ENCODE measurements around the gene ATP6V1F.

ATP6V1F gene

DNA sequence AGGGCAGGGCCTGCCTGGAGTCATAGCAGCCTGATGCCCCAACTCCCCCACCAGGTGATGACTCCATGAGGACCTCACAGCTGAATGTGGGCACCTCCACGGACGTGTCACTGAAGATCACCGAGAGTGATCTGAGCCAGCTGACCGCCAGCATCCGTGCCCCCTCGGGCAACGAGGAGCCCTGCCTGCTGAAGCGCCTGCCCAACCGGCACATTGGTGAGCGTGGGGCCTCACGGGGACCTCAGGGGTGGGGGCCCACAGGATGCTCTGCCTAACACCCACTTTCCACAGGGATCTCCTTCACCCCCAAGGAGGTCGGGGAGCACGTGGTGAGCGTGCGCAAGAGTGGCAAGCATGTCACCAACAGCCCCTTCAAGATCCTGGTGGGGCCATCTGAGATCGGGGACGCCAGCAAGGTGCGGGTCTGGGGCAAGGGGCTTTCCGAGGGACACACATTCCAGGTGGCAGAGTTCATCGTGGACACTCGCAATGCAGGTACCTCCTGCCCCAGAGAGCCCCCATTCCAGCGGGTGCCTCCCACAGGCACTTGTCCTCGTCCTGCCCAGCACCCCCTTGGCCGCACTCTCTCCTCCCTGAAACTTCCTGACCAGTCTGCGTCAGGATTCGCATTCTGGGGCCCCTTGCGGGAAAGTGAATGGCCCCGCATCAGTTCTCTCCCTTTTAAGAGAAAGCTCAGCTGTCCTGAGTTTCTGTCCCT lies 10.0 kb upstream of the ATP6V1F start:
- no peak overlapping the region for H3K4me3 Mint-ChIP-seq
- no peaks in the 10 kb centered on the region for H3K27me3 Mint-ChIP-seq (ENCODE audit: low read depth)
- H3K9me3 Mint-ChIP-seq: no peaks in the 10 kb centered on the region
- no peaks in the 10 kb centered on the region for H3K4me1 Mint-ChIP-seq (ENCODE audit: low read depth)
- H3K27ac Mint-ChIP-seq: no peak overlapping the region
- no peaks in the 10 kb centered on the region for H3K36me3 Mint-ChIP-seq (ENCODE audit: low read depth)

DNA sequence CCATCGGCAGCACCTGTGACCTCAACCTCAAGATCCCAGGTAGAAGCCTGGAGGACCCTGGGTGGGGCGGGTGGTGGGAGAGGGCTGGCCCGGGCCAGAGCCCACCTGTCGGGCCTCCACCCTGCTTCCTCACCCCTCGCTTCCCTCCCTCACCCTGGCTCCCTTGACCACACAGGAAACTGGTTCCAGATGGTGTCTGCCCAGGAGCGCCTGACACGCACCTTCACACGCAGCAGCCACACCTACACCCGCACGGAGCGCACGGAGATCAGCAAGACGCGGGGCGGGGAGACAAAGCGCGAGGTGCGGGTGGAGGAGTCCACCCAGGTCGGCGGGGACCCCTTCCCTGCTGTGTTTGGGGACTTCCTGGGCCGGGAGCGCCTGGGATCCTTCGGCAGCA lies 8.9 kb upstream of the ATP6V1F start:
- no peaks in the 10 kb centered on the region for H3K9me3 Mint-ChIP-seq
- no peaks in the 10 kb centered on the region for H3K4me1 Mint-ChIP-seq (ENCODE audit: low read depth)
- no peak overlapping the region for H3K27ac Mint-ChIP-seq
- no peaks in the 10 kb centered on the region for H3K36me3 Mint-ChIP-seq (ENCODE audit: low read depth)
- H3K4me3 Mint-ChIP-seq: no peak overlapping the region
- no peaks in the 10 kb centered on the region for H3K27me3 Mint-ChIP-seq (ENCODE audit: low read depth)

DNA sequence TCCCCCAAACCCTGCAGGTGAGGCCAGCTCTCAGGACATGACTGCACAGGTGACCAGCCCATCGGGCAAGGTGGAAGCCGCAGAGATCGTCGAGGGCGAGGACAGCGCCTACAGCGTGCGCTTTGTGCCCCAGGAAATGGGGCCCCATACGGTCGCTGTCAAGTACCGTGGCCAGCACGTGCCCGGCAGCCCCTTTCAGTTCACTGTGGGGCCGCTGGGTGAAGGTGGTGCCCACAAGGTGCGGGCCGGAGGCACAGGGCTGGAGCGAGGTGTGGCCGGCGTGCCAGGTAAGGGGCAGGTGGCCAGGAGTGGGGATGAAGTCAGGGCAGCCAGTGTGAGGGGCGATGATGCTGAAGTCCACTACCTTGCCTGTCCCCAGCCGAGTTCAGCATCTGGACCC lies 8.3 kb upstream of the ATP6V1F start:
- H3K36me3 Mint-ChIP-seq (ENCODE audit: low read depth): no peaks in the 10 kb centered on the region
- no peaks in the 10 kb centered on the region for H3K4me1 Mint-ChIP-seq (ENCODE audit: low read depth)
- no peak overlapping the region for H3K4me3 Mint-ChIP-seq
- no peaks in the 10 kb centered on the region for H3K27me3 Mint-ChIP-seq (ENCODE audit: low read depth)
- H3K27ac Mint-ChIP-seq: no peak overlapping the region
- no peaks in the 10 kb centered on the region for H3K9me3 Mint-ChIP-seq

DNA sequence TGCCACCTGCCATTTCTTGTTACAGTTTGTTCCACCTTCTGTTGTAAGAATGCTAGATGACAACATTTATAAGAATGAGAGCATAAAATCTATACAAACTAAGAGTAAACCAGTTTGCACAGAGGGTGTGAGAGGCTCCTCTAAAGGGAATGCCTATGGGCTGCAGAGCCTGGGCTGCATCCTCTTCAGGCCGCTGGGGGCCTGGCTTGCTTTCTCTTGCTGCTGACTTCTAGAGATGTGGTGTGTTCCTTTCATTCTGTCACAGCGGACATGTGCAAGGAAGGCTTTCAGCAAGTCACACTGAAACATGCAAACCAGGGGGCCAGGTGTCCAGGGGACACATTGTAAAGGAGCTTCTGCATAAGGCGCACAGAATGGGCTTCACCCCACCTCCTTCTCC lies 7.1 kb upstream of the ATP6V1F start:
- no peaks in the 10 kb centered on the region for H3K9me3 Mint-ChIP-seq
- H3K4me3 Mint-ChIP-seq: no peak overlapping the region
- H3K27ac Mint-ChIP-seq: no peak overlapping the region

DNA sequence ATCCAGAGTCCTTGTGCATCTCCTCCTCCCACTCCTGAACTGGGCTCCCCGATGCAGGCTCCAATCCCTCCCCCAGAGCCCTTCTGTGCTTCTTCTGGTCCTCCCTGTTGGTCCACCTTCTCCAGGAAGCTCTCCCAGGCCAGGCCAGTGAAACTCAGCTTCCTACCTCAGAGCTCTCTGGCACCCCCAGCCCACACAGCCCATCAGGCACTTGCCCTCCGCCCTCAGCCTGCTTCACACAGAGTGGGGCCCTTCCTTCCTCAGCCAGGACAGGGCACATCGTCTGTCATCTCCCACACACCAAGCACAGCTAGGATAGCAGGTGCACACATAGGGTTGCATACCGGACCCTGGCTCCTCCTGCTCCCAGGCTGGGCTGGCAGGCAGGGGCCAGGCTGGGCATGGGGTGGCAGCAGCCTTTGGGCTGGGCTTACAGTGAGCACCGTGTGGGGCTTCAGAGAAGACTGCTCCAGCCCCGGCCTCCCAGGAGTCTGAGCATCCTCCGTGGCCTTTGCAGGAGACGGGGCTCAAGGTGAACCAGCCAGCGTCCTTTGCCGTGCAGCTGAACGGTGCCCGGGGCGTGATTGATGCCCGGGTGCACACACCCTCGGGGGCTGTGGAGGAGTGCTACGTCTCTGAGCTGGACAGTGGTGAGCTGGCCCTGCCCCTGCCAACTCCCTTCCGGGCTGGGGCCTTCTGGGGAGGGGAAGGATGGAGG lies 6.5 kb upstream of the ATP6V1F start:
- H3K4me3 Mint-ChIP-seq: no peak overlapping the region
- no peak overlapping the region for H3K27ac Mint-ChIP-seq
- H3K27me3 Mint-ChIP-seq (ENCODE audit: low read depth): no peaks in the 10 kb centered on the region
- no peaks in the 10 kb centered on the region for H3K9me3 Mint-ChIP-seq
- no peaks in the 10 kb centered on the region for H3K4me1 Mint-ChIP-seq (ENCODE audit: low read depth)
- H3K36me3 Mint-ChIP-seq (ENCODE audit: low read depth): no peaks in the 10 kb centered on the region

More for the DNA sequence above, 7.1 kb upstream of the ATP6V1F start:
- no peaks in the 10 kb centered on the region for H3K27me3 Mint-ChIP-seq (ENCODE audit: low read depth)
- no peaks in the 10 kb centered on the region for H3K36me3 Mint-ChIP-seq (ENCODE audit: low read depth)
- no peaks in the 10 kb centered on the region for H3K4me1 Mint-ChIP-seq (ENCODE audit: low read depth)

DNA sequence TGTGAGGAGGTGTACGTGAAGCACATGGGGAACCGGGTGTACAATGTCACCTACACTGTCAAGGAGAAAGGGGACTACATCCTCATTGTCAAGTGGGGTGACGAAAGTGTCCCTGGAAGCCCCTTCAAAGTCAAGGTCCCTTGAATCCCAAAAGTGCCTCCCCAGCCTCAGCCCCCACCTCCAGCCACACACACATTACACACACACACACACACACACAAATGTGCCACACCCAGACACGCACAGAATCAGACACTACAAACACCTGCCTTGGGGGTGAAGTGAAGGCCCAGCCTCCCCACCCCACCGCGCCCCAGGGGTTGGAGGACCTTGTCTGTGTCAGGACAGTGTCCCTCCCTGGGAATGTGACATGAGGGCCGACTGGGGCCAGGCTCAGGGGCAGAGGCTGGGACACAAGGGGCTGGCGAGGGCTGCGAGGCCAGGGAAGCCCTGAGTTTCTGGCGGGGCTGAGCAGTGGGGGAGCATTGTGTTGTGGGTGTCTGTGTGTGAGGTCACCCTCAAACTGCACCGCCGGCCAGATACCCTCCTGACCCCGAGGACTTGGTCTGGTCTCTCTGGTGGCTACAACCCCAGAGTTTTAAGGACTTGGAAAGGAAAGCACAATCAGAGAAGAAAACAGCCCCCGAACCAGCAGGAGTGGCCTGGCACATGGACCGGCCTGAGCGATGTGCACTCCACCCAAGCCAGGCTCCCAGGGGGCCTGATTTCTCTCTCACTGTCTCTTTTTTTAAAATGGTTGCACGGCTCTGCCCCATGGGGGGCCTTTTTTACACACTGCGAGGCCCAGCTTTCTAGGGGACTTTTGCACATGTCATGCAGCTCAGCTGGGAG lies 4.0 kb upstream of the ATP6V1F start:
- peaks cover 9% of the 10 kb centered on the region for H3K4me1 Mint-ChIP-seq (ENCODE audit: low read depth)
- no peaks in the 10 kb centered on the region for H3K27me3 Mint-ChIP-seq (ENCODE audit: low read depth)
- peaks cover 6% of the 10 kb centered on the region for H3K36me3 Mint-ChIP-seq (ENCODE audit: low read depth)
- H3K4me3 Mint-ChIP-seq: no peak overlapping the region
- H3K27ac Mint-ChIP-seq: no peak overlapping the region
- no peaks in the 10 kb centered on the region for H3K9me3 Mint-ChIP-seq

DNA sequence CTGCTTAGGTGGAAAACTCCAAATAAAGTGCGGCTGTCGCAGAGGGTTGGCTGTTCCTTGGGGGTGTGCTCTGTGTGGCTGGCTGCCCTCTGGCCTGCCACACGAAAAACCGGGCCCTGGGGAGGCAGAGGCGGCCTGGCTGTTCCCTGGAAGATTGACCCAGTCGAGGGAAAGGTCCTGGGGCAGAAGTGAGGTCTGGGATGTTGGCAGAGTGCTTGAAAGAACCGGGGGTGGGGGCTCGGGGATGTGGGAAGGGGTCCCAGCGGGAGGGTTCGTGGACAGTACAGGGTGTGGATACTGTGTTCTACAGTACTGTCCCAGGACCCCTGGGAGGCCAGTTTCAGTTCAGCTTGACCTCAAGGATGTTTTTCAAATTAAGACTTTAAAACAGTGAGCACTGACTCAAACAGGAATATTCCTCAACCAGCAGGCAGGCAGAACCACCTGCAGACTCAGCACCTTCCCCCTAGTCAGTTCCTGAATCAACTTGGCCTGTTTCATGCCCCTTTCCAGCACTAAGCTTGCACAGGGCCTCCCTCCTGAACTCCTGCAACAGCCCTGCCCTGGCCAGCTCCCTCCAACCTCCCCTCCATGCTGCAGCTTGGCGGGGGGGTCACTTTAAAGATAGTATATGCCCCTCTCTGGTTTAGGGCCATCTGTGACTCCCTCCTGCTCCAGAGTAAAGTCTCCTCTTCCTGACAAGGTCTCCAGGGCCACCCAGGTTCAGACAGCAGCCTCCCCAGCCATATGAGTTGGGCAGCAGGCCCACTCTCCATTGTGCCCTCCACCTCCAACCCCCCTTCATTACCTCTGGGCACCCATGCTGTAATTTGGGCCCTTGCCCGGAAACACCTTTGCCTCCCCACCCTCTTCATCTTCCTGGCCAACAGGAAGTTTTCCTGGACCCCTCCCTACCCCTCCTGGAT lies 3.2 kb upstream of the ATP6V1F start:
- H3K36me3 Mint-ChIP-seq (ENCODE audit: low read depth): peaks cover 7% of the 10 kb centered on the region
- H3K9me3 Mint-ChIP-seq: no peaks in the 10 kb centered on the region
- H3K4me3 Mint-ChIP-seq: no peak overlapping the region
- H3K4me1 Mint-ChIP-seq (ENCODE audit: low read depth): peaks cover 13% of the 10 kb centered on the region
- no peaks in the 10 kb centered on the region for H3K27me3 Mint-ChIP-seq (ENCODE audit: low read depth)
- H3K27ac Mint-ChIP-seq: no peak overlapping the region

DNA sequence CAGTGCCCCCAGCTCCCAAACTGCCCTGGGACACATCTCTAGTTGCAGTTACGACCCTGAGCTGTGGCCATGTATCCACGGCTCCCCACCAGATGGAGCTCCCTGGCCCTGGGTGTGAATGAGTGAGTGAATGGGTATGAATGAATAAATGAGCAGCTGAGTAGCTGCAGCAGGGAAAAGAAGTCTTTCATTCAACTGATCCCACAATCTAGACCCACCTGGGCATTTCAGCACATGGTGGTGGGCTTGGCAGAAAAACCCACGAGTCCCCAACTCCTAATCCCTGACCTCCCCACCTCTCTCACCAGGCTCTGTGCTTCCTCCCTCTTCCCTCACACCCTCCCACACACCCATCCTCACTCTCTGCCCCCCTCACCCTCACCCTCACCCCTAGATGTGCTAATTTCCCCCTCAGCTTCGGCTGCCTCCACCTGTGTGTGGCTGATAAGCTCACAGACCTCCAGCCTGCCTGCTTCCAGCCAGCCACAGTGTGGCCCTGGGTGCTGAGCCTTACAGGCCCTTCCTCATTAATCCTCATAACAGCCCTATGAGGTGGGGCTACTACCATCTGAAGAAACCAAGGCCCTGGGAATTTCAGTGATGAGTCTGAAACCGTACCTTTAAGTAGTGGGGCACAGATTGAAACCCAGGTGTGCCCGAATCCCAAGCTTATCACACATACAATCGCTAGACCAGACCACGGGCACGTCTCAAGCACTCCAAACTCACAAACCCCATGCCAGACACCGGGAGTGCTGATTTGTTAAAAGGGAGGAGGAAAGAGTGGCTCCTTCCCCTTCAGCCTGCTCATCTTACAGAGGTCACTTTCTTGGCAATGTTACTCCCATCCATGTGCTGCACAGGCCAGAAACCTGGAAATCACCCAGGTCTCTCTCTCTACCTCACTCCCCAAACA lies 2.2 kb upstream of the ATP6V1F start:
- Mint-ChIP-seq H3K27me3 (ENCODE audit: low read depth) (no peaks in the 10 kb centered on the region), H3K36me3 (ENCODE audit: low read depth) (peaks cover 7% of the 10 kb centered on the region), H3K4me1 (ENCODE audit: low read depth) (peaks cover 13% of the 10 kb centered on the region), H3K9me3 (no peaks in the 10 kb centered on the region), H3K27ac (no peak overlapping the region), H3K4me3 (no peak overlapping the region)

DNA sequence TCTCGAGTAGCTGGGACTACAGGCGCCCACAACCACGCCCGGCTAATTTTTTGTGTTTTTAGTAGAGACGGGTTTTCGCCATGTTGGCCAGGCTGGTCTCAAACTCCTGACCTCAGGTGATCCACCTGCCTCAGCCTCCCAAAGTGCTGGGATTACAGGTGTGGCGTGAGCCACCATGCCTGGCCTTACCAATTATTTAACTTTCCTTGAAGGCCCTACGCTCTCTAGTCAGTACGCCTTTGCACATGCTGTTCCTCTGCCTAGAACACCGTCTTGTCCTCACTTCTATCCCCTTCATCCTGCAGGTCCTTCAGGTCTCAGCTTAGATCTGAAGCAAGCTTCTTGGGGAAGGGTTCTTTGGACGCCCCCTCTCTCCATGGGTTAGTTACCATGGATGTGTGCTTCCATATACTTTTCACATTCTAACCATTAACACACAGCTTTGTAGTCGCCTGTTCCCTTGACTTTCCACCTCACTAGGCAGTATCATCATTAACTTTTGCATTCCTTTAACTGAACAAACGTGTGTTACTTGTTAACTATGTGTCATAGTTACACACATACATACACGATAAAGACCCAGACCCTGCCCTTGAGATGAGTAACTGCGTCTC lies 592 bp upstream of the ATP6V1F start:
- Mint-ChIP-seq H3K36me3 (ENCODE audit: low read depth) (peaks cover 12% of the 10 kb centered on the region), H3K27ac (peak overlapping the region; percentile 95), H3K27me3 (ENCODE audit: low read depth) (no peaks in the 10 kb centered on the region), H3K4me1 (ENCODE audit: low read depth) (peaks cover 15% of the 10 kb centered on the region), H3K4me3 (peak overlapping the region; percentile 98), H3K9me3 (no peaks in the 10 kb centered on the region)

DNA sequence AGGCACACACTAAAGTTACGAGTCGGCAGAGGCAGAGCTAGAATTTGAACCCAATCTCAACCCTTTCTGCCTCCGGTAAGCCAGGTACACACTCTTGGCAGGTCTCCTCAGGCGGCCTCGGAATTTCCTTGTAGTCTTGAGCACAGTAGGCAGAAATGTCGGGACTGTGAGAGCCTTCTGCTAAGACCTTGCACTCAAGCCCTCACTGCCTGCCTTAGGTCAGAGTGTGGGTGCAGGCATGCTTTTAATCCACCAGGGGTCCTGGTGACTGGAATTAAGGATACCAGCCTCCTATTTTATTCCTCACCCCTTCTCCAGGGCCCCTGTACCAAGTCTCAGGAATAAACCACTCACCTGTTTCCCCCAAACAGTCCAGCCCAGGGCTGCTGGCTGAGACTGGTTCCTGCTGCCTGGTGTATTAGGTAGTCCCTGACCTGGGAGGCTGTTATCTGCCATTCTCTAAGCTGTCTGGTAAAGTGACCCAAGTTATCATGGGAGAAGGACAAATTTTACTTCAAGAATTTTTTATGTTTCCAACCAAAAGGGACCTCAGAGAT lies 855 bp downstream of the ATP6V1F start:
- Mint-ChIP-seq H3K4me3 (peak overlapping the region; percentile 98), H3K9me3 (no peaks in the 10 kb centered on the region), H3K27me3 (ENCODE audit: low read depth) (peaks cover 4% of the 10 kb centered on the region), H3K27ac (peak overlapping the region; percentile 95), H3K4me1 (ENCODE audit: low read depth) (peaks cover 18% of the 10 kb centered on the region), H3K36me3 (ENCODE audit: low read depth) (peaks cover 12% of the 10 kb centered on the region)

DNA sequence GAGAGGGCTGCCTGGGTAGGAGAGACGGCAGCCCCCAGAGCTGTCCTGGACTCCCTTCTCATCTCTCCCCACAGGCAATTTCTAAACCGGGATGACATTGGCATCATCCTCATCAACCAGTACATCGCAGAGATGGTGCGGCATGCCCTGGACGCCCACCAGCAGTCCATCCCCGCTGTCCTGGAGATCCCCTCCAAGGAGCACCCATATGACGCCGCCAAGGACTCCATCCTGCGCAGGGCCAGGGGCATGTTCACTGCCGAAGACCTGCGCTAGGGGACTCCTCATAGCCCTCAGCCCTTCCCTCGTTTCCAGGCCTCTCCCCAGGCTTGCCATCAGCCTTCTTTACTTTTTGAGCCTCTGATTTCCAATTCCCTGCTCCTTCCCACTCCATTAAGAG lies 2.6 kb downstream of the ATP6V1F start:
- H3K27ac Mint-ChIP-seq: no peak overlapping the region
- peaks cover 22% of the 10 kb centered on the region for H3K4me1 Mint-ChIP-seq (ENCODE audit: low read depth)
- peaks cover 13% of the 10 kb centered on the region for H3K36me3 Mint-ChIP-seq (ENCODE audit: low read depth)
- H3K27me3 Mint-ChIP-seq (ENCODE audit: low read depth): peaks cover 8% of the 10 kb centered on the region
- H3K9me3 Mint-ChIP-seq: no peaks in the 10 kb centered on the region
- H3K4me3 Mint-ChIP-seq: no peak overlapping the region

DNA sequence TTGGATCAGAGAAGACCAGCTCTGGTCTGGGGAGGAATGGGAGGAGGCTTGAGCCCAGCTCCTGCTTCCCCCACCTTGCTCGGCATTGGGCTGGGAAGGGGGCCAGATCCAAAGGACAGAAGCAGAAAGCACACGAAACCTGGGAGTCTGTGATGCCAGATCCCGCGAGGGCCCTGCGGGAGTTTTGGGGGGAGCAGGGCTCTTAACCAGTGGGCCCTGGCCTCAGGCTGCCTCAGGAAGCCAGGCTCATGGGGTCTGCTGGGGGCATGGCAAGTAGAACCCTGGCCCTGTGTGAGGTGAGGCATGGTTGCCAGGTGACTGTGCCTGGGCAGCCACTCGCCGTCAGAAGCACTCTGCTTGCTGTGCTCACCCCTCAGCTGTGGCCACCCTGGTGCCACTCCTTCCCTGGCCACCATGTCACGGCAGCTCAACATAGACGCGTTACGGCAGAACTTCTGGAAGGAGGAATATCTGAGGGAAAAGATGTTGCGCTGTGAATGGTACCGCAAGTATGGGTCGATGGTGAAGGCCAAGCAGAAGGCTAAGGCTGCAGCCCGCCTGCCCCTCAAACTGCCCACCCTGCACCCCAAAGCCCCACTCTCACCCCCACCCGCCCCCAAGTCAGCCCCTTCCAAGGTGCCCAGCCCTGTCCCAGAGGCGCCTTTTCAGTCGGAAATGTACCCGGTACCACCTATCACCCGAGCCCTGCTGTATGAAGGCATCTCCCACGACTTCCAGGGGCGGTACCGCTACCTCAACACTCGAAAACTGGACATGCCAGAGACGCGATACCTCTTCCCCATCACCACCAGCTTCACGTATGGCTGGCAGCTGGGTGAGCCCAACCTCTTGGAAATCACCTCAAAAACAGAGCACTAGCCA lies 3.6 kb downstream of the ATP6V1F start:
- H3K4me3 Mint-ChIP-seq: no peak overlapping the region
- H3K27ac Mint-ChIP-seq: no peak overlapping the region
- peaks cover 17% of the 10 kb centered on the region for H3K27me3 Mint-ChIP-seq (ENCODE audit: low read depth)
- no peaks in the 10 kb centered on the region for H3K9me3 Mint-ChIP-seq
- H3K4me1 Mint-ChIP-seq (ENCODE audit: low read depth): peaks cover 23% of the 10 kb centered on the region
- H3K36me3 Mint-ChIP-seq (ENCODE audit: low read depth): peaks cover 15% of the 10 kb centered on the region
